K562 (cell line): ENCODE measurements around the gene DENND1A. TPM values are rescaled to one million over a fixed set of nuclear protein-coding genes. Genes with fewer than 3 reads are reported as not detected.

Source experiments
- ATAC-seq: fragments of 200-7000 bp; cut with Tn5 transposase; 3 replicates; pipeline ENCODE4 v1.9.1; 2020; ENCODE audit warnings: moderate library complexity
- BruUV-seq: library from RNA; stranded (reverse); fragments of 400-500 nt; replicated peaks from 2 replicates; lab custom pipeline; 2021; lab: Mats Ljungman, UMichigan
- CTCF ChIA-PET: fragments of 300-600 bp; formaldehyde crosslinking; extraction: SDS; loops from one replicate; lab custom pipeline; 2021; ENCODE audit warnings: low intra/inter-chr PET ratio; lab: Yijun Ruan, JAX
- POLR2A ChIA-PET: fragments of 300-600, 350-650 bp; sonication (Branson Sonifier 250); formaldehyde crosslinking; extraction: SDS; loops from one replicate; lab custom pipeline; 2021; ENCODE audit warnings: antibody characterized with exemption, inconsistent platforms; lab: Yijun Ruan, JAX
- DNase-seq, 4 experiments: peaks; one replicate each; pipeline versions ENCODE4 v3.0.0 to v3.0.0-alpha.2; 2011 to 2018; ENCODE audit warnings: low spot score in 3 of 4, mixed read lengths in 3 of 4; ENCODE audit errors: extremely low read depth in 1 of 4
- FAIRE-seq: peaks from 2 replicates; lab custom pipeline; 2011; peaks lifted over from hg19 to GRCh38; lab: Jason Lieb, UNC
- H2AFZ ChIP-seq: 2 replicates; pipeline ENCODE4 v1.6.0; 2011; ENCODE audit warnings: low read depth, low read length, control low read depth, inconsistent platforms
- H3K27ac ChIP-seq: fragments of 200-600 bp; 3 replicates; pipeline ENCODE4 v1.8.0; 2011; ENCODE audit warnings: low read depth, mild to moderate bottlenecking, control low read depth, inconsistent platforms, low read length, moderate library complexity, mixed read lengths; ENCODE audit errors: extremely low read depth
- H3K27me3 ChIP-seq, 2 experiments: fragments of 300-600 bp in 1 of 2; 2 replicates in 1 of 2; 3 replicates in 1 of 2; pipeline versions ENCODE4 v1.6.0 to v1.8.0; 2011; ENCODE audit warnings: inconsistent platforms in 2 of 2, low read length in 2 of 2, mild to moderate bottlenecking in 1 of 2, mixed read lengths in 1 of 2, moderate library complexity in 1 of 2; ENCODE audit not compliant: control insufficient read depth in 2 of 2, insufficient read depth in 2 of 2
- H3K36me3 ChIP-seq: fragments of 300-600 bp; 3 replicates; pipeline ENCODE4 v1.8.0; 2011; ENCODE audit warnings: mild to moderate bottlenecking, low read length, inconsistent platforms; ENCODE audit not compliant: control insufficient read depth, insufficient read depth
- H3K4me1 ChIP-seq, 2 experiments: fragments of 200-600 bp in 1 of 2; replicated peaks in 1 of 2; 2 replicates in 1 of 2; 3 replicates in 1 of 2; pipeline versions ENCODE4 v1.5.1 to v1.8.0; 2011; ENCODE audit warnings: inconsistent platforms in 2 of 2, low read length in 2 of 2, mild to moderate bottlenecking in 1 of 2, mixed read lengths in 1 of 2, moderate library complexity in 1 of 2; ENCODE audit not compliant: control insufficient read depth in 2 of 2, insufficient read depth in 2 of 2
- H3K4me2 ChIP-seq: 2 replicates; pipeline ENCODE4 v1.6.1; 2011; ENCODE audit warnings: low read length, control low read depth, inconsistent platforms, mixed read lengths; ENCODE audit not compliant: insufficient read depth
- H3K4me3 ChIP-seq: fragments of 200-600 bp; sonication (generic), shearing (Covaris generic); 2 replicates; pipeline ENCODE4 v1.5.1; 2016; ENCODE audit warnings: control low read depth, inconsistent platforms
- H3K79me2 ChIP-seq: fragments of 200-600 bp; 3 replicates; pipeline ENCODE4 v1.8.0; 2011; ENCODE audit warnings: low read length, inconsistent platforms; ENCODE audit not compliant: control insufficient read depth, insufficient read depth
- H3K9ac ChIP-seq, 2 experiments: 2 replicates each; pipeline versions ENCODE4 v1.6.0 to v1.6.1; 2011; ENCODE audit warnings: low read depth in 2 of 2, low read length in 2 of 2, control low read depth in 1 of 2, inconsistent platforms in 1 of 2, mild to moderate bottlenecking in 1 of 2, mixed read lengths in 1 of 2; ENCODE audit not compliant: insufficient read depth in 1 of 2
- H3K9me1 ChIP-seq: one replicate; pipeline ENCODE4 v1.6.0; 2011; ENCODE audit warnings: inconsistent platforms, mild to moderate bottlenecking, low read length, moderate library complexity; ENCODE audit not compliant: control insufficient read depth, insufficient read depth
- H3K9me3 ChIP-seq: replicated peaks from 2 replicates; pipeline ENCODE4 v1.5.1; 2011; ENCODE audit warnings: low read depth, low read length, inconsistent platforms; ENCODE audit not compliant: control insufficient read depth, insufficient read depth
- H4K20me1 ChIP-seq: replicated peaks from 2 replicates; pipeline ENCODE4 v1.6.1; 2011; ENCODE audit warnings: low read length, inconsistent platforms, mixed read lengths; ENCODE audit not compliant: control insufficient read depth, insufficient read depth
- DMBX1 ChIP-seq: fragments of 250-450 bp; sonication (Bioruptor Pico); IDR thresholded peaks from 2 replicates; pipeline ENCODE4 v1.8.0; 2022; ENCODE audit warnings: inconsistent platforms, mild to moderate bottlenecking, moderate library complexity, borderline replicate concordance
- HOXB6 ChIP-seq: fragments of 250-450 bp; sonication (Bioruptor Pico); IDR thresholded peaks from 2 replicates; pipeline ENCODE4 v1.5.1; 2022; ENCODE audit warnings: mild to moderate bottlenecking, borderline replicate concordance
- KLF13 ChIP-seq: fragments of 450-650 bp; IDR thresholded peaks from 2 replicates; pipeline ENCODE4 v1.6.1; 2016; ENCODE audit warnings: missing genetic modification characterization, low read depth, mild to moderate bottlenecking, missing compliant biosample characterization, moderate library complexity, borderline replicate concordance
- KLF6 ChIP-seq: fragments of 250-450 bp; sonication (Bioruptor Pico); IDR thresholded peaks from 2 replicates; pipeline ENCODE4 v1.4.0; 2020; ENCODE audit warnings: mild to moderate bottlenecking, moderate library complexity, borderline replicate concordance
- SP2 ChIP-seq: IDR thresholded peaks from 2 replicates; pipeline ENCODE4 v1.6.1; 2011; ENCODE audit warnings: mild to moderate bottlenecking, low read depth, low read length, moderate library complexity; ENCODE audit not compliant: poor library complexity, severe bottlenecking; ENCODE audit errors: extremely low read depth
- ZNF146 ChIP-seq: IDR thresholded peaks from one replicate; pipeline ENCODE4 v1.6.1; 2018; ENCODE audit warnings: missing compliant biosample characterization; ENCODE audit not compliant: unreplicated experiment
- ZNF263 ChIP-seq: sonication (generic); formaldehyde crosslinking; IDR thresholded peaks from 2 replicates; pipeline ENCODE4 v1.8.0; 2022; ENCODE audit warnings: mild to moderate bottlenecking, missing genetic modification reagents, borderline replicate concordance
- ZNF766 ChIP-seq: fragments of 200-800 bp; sonication (Bioruptor generic); conservative IDR thresholded peaks from 2 replicates; pipeline ENCODE4 v1.6.1; 2016; ENCODE audit warnings: missing genetic modification characterization, missing compliant biosample characterization
- WGBS: fragments of 100-300 bp; shearing (Covaris generic); methylation state at CpG from one replicate; pipeline ENCODE4 v1.1.6; 2016; ENCODE audit warnings: low coverage, mixed read lengths; ENCODE audit not compliant: insufficient coverage; ENCODE audit errors: missing lambda C conversion rate; 5-methylcytosine and 5-hydroxymethylcytosine counted together
- in situ Hi-C: fragments of 300-500 bp; cut with MboI; formaldehyde crosslinking; loops from 4 replicates; pipeline ENCODE4 v1.15.0; 2018; ENCODE audit warnings: inconsistent platforms, mixed read lengths
- intact Hi-C: fragments of 100-400 bp; cut with micrococcal nuclease; formaldehyde crosslinking; loops from 2 replicates; pipeline ENCODE4 v1.14.2; 2022
- polyA plus RNA-seq, 8 experiments: library from polyadenylated mRNA; depleted of rRNA in 4 of 8; stranded (reverse) in 5 of 8; unstranded in 3 of 8; fragments of >200 nt; fragmentation: Nextera tagmentation in 2 of 8; fragmentation: Illumina TruSeq in 1 of 8; extraction: Ambion mirVana in 2 of 8; extraction: Trizol in 1 of 8; gene quantifications; 2 replicates each; pipeline versions ENCODE4 v1.2.1 to v1.2.3, GENCODE V29; 2011 to 2014; ENCODE audit warnings: inconsistent platforms in 1 of 8, missing spikeins in 1 of 8
- total RNA-seq, 7 experiments: library from RNA; depleted of rRNA in 6 of 7; stranded (reverse); fragments of >200 nt in 6 of 7; fragmentation: Illumina TruSeq in 2 of 7; extraction: Trizol in 2 of 7; gene quantifications; 2 replicates each; pipeline versions ENCODE4 v1.2.1 to v1.2.3, GENCODE V29; 2011 to 2021; ENCODE audit warnings: low replicate concordance in 1 of 7
- TF ChIP-seq, protein P1 (sequence below), 3 experiments: IDR thresholded peaks in 2 of 3; conservative IDR thresholded peaks in 1 of 3; 2 replicates each; pipeline ENCODE4 v1.5.1; 2011 to 2012; ENCODE audit warnings: low read length in 3 of 3, mild to moderate bottlenecking in 3 of 3, control low read depth in 2 of 3, improper control_type of control experiment in 1 of 3, inconsistent platforms in 1 of 3, low read depth in 1 of 3, mixed read lengths in 1 of 3, moderate library complexity in 1 of 3; ENCODE audit not compliant: insufficient read depth in 2 of 3
- TF ChIP-seq, protein P2 (sequence below): fragments of 450-650 bp; conservative IDR thresholded peaks from 2 replicates; pipeline ENCODE4 v1.6.1; 2016; ENCODE audit warnings: missing genetic modification characterization, low read depth, mild to moderate bottlenecking, missing compliant biosample characterization, moderate library complexity

The DENND1A gene
- total and polyA plus RNA-seq, 9 of the 15 experiments (the other 6 are each of a cell fraction or from before 2014, with no cell fraction given): 7.6 to 29.5 (median 15.7) TPM

DNA sequence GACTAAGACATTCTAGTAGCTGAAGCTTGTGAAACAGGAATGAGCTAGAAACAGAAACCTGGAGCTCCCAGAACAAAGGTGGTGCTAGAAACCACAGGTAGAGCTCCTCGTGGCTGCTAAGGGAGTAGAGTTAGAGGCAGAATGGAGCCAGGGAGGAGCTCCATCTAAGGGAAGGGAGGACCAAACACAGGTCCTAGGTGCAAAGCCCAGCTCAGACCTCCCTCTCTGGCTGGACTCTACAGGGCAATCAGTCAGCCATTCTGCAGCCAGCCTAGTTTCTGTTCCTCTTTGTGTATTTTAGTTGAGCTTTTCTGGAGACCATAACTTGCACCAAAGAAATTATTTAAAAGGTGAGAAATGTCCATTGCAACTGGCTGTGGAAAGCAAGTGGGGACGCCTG, 503.5 kb downstream of the DENND1A start:
- H3K27me3 ChIP-seq: no peaks in the 10 kb centered on the region
- peaks cover 0 to 2% of the 10 kb centered on the region in 2 experiments; a peak in 1 of 5 replicates for H3K4me1 ChIP-seq
- 0 out of 2 replicates have a peak overlapping the region, but pooled peaks have one; percentile 23 for H2AFZ ChIP-seq
- no peak overlapping the region for H3K4me2 ChIP-seq
- no peaks in the 10 kb centered on the region for H3K36me3 ChIP-seq
- H3K9ac ChIP-seq: no peak overlapping the region
- H3K27ac ChIP-seq: no peak overlapping the region
- no peaks in the 10 kb centered on the region for H3K9me3 ChIP-seq
- DNase-seq (peak in 1 of 4 experiments; percentile 36), FAIRE-seq (no peak), ATAC-seq (peak; percentile 88)
- H3K9me1 ChIP-seq: no peaks in the 10 kb centered on the region
- BruUV-seq: no TSS peak
- no peaks in the 10 kb centered on the region for H3K79me2 ChIP-seq
- H3K4me3 ChIP-seq: no peak overlapping the region
- WGBS: 43% methylated on average over 2 of the region's 2 CpGs
- intact Hi-C loops (no loop called here), in situ Hi-C loops (no loop called here)
- ChIA-PET POLR2A (interaction anchor here (0.6 to 1.2 kb wide), 4 partner anchors 10 to 187 kb away, joined by 3 to 4 read pairs (median 4); no protein-coding TSS in a partner anchor), CTCF (no interaction called here)
- no peaks in the 10 kb centered on the region; the same call in none of the 2 replicates for H4K20me1 ChIP-seq
- TF ChIP-seq, protein P1, sequence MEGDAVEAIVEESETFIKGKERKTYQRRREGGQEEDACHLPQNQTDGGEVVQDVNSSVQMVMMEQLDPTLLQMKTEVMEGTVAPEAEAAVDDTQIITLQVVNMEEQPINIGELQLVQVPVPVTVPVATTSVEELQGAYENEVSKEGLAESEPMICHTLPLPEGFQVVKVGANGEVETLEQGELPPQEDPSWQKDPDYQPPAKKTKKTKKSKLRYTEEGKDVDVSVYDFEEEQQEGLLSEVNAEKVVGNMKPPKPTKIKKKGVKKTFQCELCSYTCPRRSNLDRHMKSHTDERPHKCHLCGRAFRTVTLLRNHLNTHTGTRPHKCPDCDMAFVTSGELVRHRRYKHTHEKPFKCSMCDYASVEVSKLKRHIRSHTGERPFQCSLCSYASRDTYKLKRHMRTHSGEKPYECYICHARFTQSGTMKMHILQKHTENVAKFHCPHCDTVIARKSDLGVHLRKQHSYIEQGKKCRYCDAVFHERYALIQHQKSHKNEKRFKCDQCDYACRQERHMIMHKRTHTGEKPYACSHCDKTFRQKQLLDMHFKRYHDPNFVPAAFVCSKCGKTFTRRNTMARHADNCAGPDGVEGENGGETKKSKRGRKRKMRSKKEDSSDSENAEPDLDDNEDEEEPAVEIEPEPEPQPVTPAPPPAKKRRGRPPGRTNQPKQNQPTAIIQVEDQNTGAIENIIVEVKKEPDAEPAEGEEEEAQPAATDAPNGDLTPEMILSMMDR (IDR thresholded peaks at IDR 0.05 in 2 of 3, conservative IDR thresholded peaks at IDR 0.05 in 1 of 3; ENCODE audit: insufficient read depth in 2 of 3, low read depth in 1 of 3, low read length in 3 of 3): peak; percentile 7 to 27 (median 17); a peak in 1 of 6 replicates
- TF ChIP-seq HOXB6 (CRISPR knock-in tag) (no peak), ZNF263 (CRISPR knock-in tag) (peak; percentile 84), DMBX1 (CRISPR knock-in tag) (no peak), KLF6 (CRISPR knock-in tag) (no peak), ZNF146 (CRISPR knock-in tag) (no peak), SP2 (peak; percentile 37), KLF13 (no peak), ZNF766 (CRISPR knock-in tag) (no peak)
- TF ChIP-seq, protein P2, sequence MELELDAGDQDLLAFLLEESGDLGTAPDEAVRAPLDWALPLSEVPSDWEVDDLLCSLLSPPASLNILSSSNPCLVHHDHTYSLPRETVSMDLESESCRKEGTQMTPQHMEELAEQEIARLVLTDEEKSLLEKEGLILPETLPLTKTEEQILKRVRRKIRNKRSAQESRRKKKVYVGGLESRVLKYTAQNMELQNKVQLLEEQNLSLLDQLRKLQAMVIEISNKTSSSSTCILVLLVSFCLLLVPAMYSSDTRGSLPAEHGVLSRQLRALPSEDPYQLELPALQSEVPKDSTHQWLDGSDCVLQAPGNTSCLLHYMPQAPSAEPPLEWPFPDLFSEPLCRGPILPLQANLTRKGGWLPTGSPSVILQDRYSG (tag): no peak
